ENCODE data around the gene KRTAP4-2.
"Not testable (repeated sequence)": the region's sequence is repeated elsewhere in the genome, so short reads cannot be mapped to it uniquely, and the experiment has no call there.

The KRTAP4-2 gene

GRCh38 chr17:41171886-41172285, 6.1 kb downstream of the KRTAP4-2 start:
- in situ Hi-C loops (cut with HindIII; ENCODE audit: low pct_ligation_motif_present, low pct_unique_long_range_greater_than_20kb, low sequenced_read_pairs): no loop called here
- no peak for DNase-seq

- DNase-seq: no peak
- in situ Hi-C loops (cut with HindIII; ENCODE audit: low pct_ligation_motif_present, low pct_unique_long_range_greater_than_20kb, low sequenced_read_pairs): no loop called here
These were observed 9.9 kb downstream of the KRTAP4-2 start, which contains the start of gene KRTAP4-3 for GRCh38 chr17:41168121-41168520. Gene KRTAP4-3, minus strand, starts transcription at chr17:41168221. Its CDS starts 49 bp downstream, at chr17:41168172.

- DNase-seq: no peak
These were observed 10.5 kb downstream of the KRTAP4-2 start for GRCh38 chr17:41167561-41167960.

GRCh38 chr17:41163828-41164227, 14.2 kb downstream of the KRTAP4-2 start:
- in situ Hi-C loops (cut with HindIII; ENCODE audit: low pct_ligation_motif_present, low pct_unique_long_range_greater_than_20kb, low sequenced_read_pairs): no loop called here

More at GRCh38 chr17:41167561-41167960, 10.5 kb downstream of the KRTAP4-2 start:
- in situ Hi-C loops (cut with HindIII; ENCODE audit: low pct_ligation_motif_present, low pct_unique_long_range_greater_than_20kb, low sequenced_read_pairs): no loop called here

GRCh38 chr17:41160648-41161047, 17.4 kb downstream of the KRTAP4-2 start, which contains the start of gene KRTAP4-4:
Gene KRTAP4-4, minus strand, starts transcription at chr17:41160748. Its CDS starts 57 bp downstream, at chr17:41160691.
- no peak for DNase-seq
- in situ Hi-C loops (cut with HindIII; ENCODE audit: low pct_ligation_motif_present, low pct_unique_long_range_greater_than_20kb, low sequenced_read_pairs): no loop called here

More at GRCh38 chr17:41163828-41164227, 14.2 kb downstream of the KRTAP4-2 start:
- DNase-seq: no peak

GRCh38 chr17:41160190-41160589, 17.8 kb downstream of the KRTAP4-2 start:
- DNase-seq; in situ Hi-C loops (cut with HindIII; ENCODE audit: low pct_ligation_motif_present, low pct_unique_long_range_greater_than_20kb, low sequenced_read_pairs): not testable (repeated sequence)

GRCh38 chr17:41153856-41154255, 24.2 kb downstream of the KRTAP4-2 start:
- in situ Hi-C loops (cut with HindIII; ENCODE audit: low pct_ligation_motif_present, low pct_unique_long_range_greater_than_20kb, low sequenced_read_pairs): no loop called here

GRCh38 chr17:41151525-41151924, 26.5 kb downstream of the KRTAP4-2 start:
- DNase-seq: no peak
- in situ Hi-C loops (cut with HindIII; ENCODE audit: low pct_ligation_motif_present, low pct_unique_long_range_greater_than_20kb, low sequenced_read_pairs): no loop called here

More at GRCh38 chr17:41153856-41154255, 24.2 kb downstream of the KRTAP4-2 start:
- DNase-seq: no peak

- no peak for DNase-seq
- in situ Hi-C loops (cut with HindIII; ENCODE audit: low pct_ligation_motif_present, low pct_unique_long_range_greater_than_20kb, low sequenced_read_pairs): no loop called here
These were observed 28.0 kb downstream of the KRTAP4-2 start for GRCh38 chr17:41150026-41150425.

- in situ Hi-C loops (cut with HindIII; ENCODE audit: low pct_ligation_motif_present, low pct_unique_long_range_greater_than_20kb, low sequenced_read_pairs): no loop called here
- DNase-seq: no peak
These were observed 28.4 kb downstream of the KRTAP4-2 start, which contains the start of gene KRTAP4-5 for GRCh38 chr17:41149652-41149985. Gene KRTAP4-5, minus strand, starts transcription at chr17:41149825. Its CDS starts 58 bp downstream, at chr17:41149767.

- in situ Hi-C loops (cut with HindIII; ENCODE audit: low pct_ligation_motif_present, low pct_unique_long_range_greater_than_20kb, low sequenced_read_pairs); DNase-seq: not testable (repeated sequence)
These were observed 28.9 kb downstream of the KRTAP4-2 start for GRCh38 chr17:41148971-41149651.

- in situ Hi-C loops (cut with HindIII; ENCODE audit: low pct_ligation_motif_present, low pct_unique_long_range_greater_than_20kb, low sequenced_read_pairs): no loop called here
- no peak for DNase-seq
These were observed 30.4 kb downstream of the KRTAP4-2 start for GRCh38 chr17:41147531-41148204.

GRCh38 chr17:41145261-41145660, 32.8 kb downstream of the KRTAP4-2 start:
- in situ Hi-C loops (cut with HindIII; ENCODE audit: low pct_ligation_motif_present, low pct_unique_long_range_greater_than_20kb, low sequenced_read_pairs): no loop called here
- DNase-seq: no peak

- no peak for DNase-seq
- in situ Hi-C loops (cut with HindIII; ENCODE audit: low pct_ligation_motif_present, low pct_unique_long_range_greater_than_20kb, low sequenced_read_pairs): no loop called here
These were observed 33.2 kb downstream of the KRTAP4-2 start for GRCh38 chr17:41144846-41145245.

GRCh38 chr17:41141361-41141760, 36.7 kb downstream of the KRTAP4-2 start:
- in situ Hi-C loops (cut with HindIII; ENCODE audit: low pct_ligation_motif_present, low pct_unique_long_range_greater_than_20kb, low sequenced_read_pairs): no loop called here
- DNase-seq: no peak

- no peak for DNase-seq
- in situ Hi-C loops (cut with HindIII; ENCODE audit: low pct_ligation_motif_present, low pct_unique_long_range_greater_than_20kb, low sequenced_read_pairs): no loop called here
These were observed 37.5 kb downstream of the KRTAP4-2 start, which contains the start of gene KRTAP4-6 for GRCh38 chr17:41140360-41141131. Gene KRTAP4-6, minus strand, starts transcription at chr17:41140544. Its CDS starts 57 bp downstream, at chr17:41140487.

GRCh38 chr17:41139865-41140264, 38.2 kb downstream of the KRTAP4-2 start:
- DNase-seq; in situ Hi-C loops (cut with HindIII; ENCODE audit: low pct_ligation_motif_present, low pct_unique_long_range_greater_than_20kb, low sequenced_read_pairs): not testable (repeated sequence)

GRCh38 chr17:41133880-41134735, 43.9 kb downstream of the KRTAP4-2 start:
- in situ Hi-C loops (cut with HindIII; ENCODE audit: low pct_ligation_motif_present, low pct_unique_long_range_greater_than_20kb, low sequenced_read_pairs): no loop called here
- no peak for DNase-seq

All from ACHN (cell line).